Central memory CD8-positive, alpha-beta T cell (primary cell): ENCODE data around the gene MBTPS1.

Experiments
- ATAC-seq: fragments of 150-1000 bp; cut with Tn5 transposase; replicated peaks from 2 replicates; pipeline ENCODE4 v1.10.0; 2022; ENCODE audit warnings: mild to moderate bottlenecking, moderate FRiP score, moderate number of reproducible peaks; ENCODE audit not compliant: poor library complexity, severe bottlenecking; ENCODE audit errors: extremely low read depth
- DNase-seq, 2 donors: peaks; one replicate each; pipeline ENCODE4 v3.0.0; 2021; ENCODE audit warnings: low spot score in 2 of 2
- H3K27ac Mint-ChIP-seq: one replicate; pipeline ENCODE4 v1.8.0; 2022; ENCODE audit warnings: low read depth, mild to moderate bottlenecking, moderate library complexity, mixed read lengths
- H3K27me3 Mint-ChIP-seq: one replicate; pipeline ENCODE4 v1.8.0; 2022; ENCODE audit warnings: mixed read lengths
- H3K36me3 Mint-ChIP-seq: one replicate; pipeline ENCODE4 v1.8.0; 2022; ENCODE audit warnings: mild to moderate bottlenecking, moderate library complexity, mixed read lengths; ENCODE audit not compliant: insufficient read depth
- H3K4me1 Mint-ChIP-seq: one replicate; pipeline ENCODE4 v1.8.0; 2022; ENCODE audit warnings: mixed read lengths
- H3K4me3 Mint-ChIP-seq: one replicate; pipeline ENCODE4 v1.8.0; 2022; ENCODE audit warnings: mild to moderate bottlenecking, moderate library complexity, mixed read lengths
- H3K9me3 Mint-ChIP-seq: one replicate; pipeline ENCODE4 v1.8.0; 2022; ENCODE audit warnings: mixed read lengths

MBTPS1 gene

DNA sequence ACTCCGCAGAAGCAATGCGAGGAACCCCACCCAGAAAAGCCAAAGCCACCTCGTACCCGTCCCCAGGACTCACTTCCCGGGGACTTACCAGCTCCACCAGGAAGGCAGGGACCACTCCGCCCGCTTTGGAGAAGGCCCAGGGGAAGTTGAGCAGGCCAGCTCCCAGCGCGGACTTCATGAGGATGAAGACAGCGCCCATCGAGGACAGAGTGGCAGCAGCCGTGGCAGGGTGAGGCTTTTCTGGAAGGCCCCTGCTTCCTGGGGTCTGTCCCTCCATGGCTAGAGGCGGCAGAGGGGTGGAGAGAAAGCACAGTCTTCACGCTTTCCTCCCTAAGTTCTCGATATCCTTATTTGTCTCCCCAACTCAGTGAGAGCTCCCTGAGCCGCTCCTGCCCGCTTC is 74.9 kb downstream of the MBTPS1 start:
- no peaks in the 10 kb centered on the region for H3K4me1 Mint-ChIP-seq
- ATAC-seq (no peak), DNase-seq (no peak)
- H3K4me3 Mint-ChIP-seq = no peak overlapping the region
- H3K27me3 Mint-ChIP-seq = peaks cover 41% of the 10 kb centered on the region
- no peak overlapping the region for H3K27ac Mint-ChIP-seq
- no peaks in the 10 kb centered on the region for H3K9me3 Mint-ChIP-seq
- no peaks in the 10 kb centered on the region for H3K36me3 Mint-ChIP-seq

DNA sequence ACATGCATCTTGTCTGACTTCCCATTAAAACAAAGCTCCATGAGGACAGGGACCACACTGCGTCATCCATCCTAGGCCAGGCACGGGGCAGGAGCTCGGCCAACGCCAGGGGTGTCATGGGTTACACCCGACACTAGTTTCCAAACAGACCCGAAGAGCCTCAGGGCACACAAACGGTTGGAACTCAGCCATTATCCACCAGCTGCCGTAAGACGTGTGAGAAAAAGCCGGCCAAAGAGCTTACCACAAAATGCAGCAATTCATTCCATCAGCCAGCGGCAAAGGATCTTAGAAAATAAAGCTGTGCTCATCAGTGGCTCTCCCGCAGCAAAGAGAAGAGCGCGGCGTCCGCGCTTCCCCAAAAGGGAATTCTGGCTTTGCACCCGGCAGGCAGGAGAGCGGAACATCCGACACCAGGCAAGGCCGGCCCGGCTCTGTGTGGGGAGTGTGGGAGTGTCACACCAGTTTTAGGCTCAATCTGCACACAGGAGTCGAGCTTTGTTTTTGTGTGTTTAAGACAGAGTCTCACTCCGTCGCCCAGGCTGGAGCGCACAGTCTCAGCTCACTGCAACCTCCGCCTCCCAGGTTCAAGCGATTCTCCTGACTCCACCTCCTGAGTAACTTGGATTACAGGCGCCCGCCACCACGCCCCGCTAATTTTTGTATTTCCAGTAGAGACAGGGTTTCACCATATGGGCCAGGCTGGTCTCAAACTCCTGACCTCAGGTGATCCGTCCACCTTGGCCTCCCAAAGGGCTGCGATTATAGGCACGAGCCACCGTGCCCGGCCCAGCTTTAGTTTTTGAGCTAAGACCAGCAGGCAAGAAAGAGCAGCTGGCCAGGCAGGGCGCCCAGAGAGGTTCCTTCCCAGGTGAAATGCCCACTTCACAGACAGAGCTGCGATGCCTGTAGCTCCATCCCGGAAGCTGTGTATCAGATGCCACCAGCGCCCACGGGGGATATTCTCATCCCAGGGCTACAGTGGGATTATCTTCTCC is 75.6 kb downstream of the MBTPS1 start:
- no peak overlapping the region for H3K27ac Mint-ChIP-seq
- H3K4me1 Mint-ChIP-seq = no peaks in the 10 kb centered on the region
- peaks cover 41% of the 10 kb centered on the region for H3K27me3 Mint-ChIP-seq
- no peak for DNase-seq
- ATAC-seq = no peak
- H3K36me3 Mint-ChIP-seq = no peaks in the 10 kb centered on the region
- H3K4me3 Mint-ChIP-seq = no peak overlapping the region
- no peaks in the 10 kb centered on the region for H3K9me3 Mint-ChIP-seq

DNA sequence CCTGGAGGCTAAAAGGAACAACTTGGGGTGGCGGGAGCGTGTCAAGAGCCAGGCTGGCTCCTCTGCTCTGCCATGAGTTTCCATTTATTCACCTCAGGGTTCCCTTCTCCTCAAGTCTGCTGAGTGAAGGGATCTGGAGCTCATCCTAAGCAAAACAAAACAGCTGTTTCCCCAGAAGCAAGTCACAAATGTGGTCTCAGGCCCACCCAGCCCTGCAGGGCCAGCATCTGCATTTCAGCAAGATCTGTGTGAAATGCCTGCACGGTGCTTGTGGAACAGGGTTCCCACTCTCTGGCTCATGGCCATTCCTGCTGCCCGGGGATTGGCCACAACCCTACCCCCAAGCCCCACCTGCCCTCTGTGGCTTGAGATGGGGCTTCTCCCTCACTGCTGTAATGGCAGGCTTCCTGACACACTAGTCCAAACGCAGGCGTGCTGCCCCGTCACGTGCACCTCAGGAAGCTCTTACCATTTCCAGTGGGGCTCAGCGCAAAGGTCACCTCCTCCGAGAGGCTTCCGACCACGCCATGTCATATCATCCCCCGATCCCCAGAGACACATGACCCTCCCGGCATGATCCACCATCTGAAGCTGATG is 76.4 kb downstream of the MBTPS1 start:
- no peaks in the 10 kb centered on the region for H3K9me3 Mint-ChIP-seq
- peaks cover 41% of the 10 kb centered on the region for H3K27me3 Mint-ChIP-seq
- no peaks in the 10 kb centered on the region for H3K36me3 Mint-ChIP-seq
- ATAC-seq (no peak), DNase-seq (no peak)
- no peak overlapping the region for H3K27ac Mint-ChIP-seq
- H3K4me3 Mint-ChIP-seq = no peak overlapping the region
- H3K4me1 Mint-ChIP-seq = no peaks in the 10 kb centered on the region

DNA sequence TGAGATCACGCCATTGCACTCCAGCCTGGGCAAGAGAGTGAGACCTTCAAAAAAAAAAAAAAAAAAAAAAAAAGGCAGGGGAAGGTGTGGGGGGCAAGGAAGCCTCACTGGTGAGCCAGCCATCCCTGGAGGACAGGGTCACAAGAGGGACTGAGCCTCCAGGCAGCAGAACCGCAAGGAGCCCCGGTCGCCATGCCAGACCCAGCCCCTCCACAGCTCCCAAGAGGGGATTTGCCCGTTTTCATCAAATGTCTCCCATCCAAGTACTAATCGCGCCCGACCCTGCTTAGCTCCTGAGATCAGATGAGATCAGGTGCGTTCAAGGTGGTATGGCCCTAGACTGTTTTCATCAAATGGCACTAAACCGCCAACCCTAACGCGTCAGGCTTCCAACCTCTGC is 77.0 kb downstream of the MBTPS1 start:
- DNase-seq (no peak), ATAC-seq (no peak)
- H3K4me3 Mint-ChIP-seq = no peak overlapping the region
- H3K27ac Mint-ChIP-seq = no peak overlapping the region
- H3K27me3 Mint-ChIP-seq = peaks cover 38% of the 10 kb centered on the region
- H3K9me3 Mint-ChIP-seq = no peaks in the 10 kb centered on the region
- H3K36me3 Mint-ChIP-seq = no peaks in the 10 kb centered on the region
- no peaks in the 10 kb centered on the region for H3K4me1 Mint-ChIP-seq

DNA sequence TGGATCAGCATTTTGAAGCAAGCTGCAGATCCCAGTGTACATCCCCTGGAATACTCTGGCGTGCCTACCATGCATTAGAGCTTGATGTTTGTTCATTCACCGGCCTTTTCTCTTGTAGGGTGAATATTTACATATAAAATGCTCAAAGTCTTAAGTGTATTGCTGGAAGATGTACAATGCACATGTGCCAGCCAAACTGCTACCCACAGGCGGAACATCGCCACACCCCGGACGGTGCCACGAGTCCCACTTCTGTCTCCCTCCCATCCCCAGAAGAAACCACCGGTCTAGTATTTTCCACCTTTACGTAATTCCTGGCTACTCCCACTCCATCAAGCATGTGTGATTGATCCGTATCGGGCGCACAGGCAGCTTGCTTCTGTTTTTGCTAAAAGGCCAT is 78.3 kb downstream of the MBTPS1 start:
- no peaks in the 10 kb centered on the region for H3K4me1 Mint-ChIP-seq
- no peak overlapping the region for H3K4me3 Mint-ChIP-seq
- peaks cover 25% of the 10 kb centered on the region for H3K27me3 Mint-ChIP-seq
- H3K27ac Mint-ChIP-seq = no peak overlapping the region
- ATAC-seq (no peak), DNase-seq (no peak)
- no peaks in the 10 kb centered on the region for H3K9me3 Mint-ChIP-seq
- no peaks in the 10 kb centered on the region for H3K36me3 Mint-ChIP-seq

GRCh38 chr16:84036982-84037425 is 79.7 kb downstream of the MBTPS1 start:
- no peaks in the 10 kb centered on the region for H3K9me3 Mint-ChIP-seq

DNA sequence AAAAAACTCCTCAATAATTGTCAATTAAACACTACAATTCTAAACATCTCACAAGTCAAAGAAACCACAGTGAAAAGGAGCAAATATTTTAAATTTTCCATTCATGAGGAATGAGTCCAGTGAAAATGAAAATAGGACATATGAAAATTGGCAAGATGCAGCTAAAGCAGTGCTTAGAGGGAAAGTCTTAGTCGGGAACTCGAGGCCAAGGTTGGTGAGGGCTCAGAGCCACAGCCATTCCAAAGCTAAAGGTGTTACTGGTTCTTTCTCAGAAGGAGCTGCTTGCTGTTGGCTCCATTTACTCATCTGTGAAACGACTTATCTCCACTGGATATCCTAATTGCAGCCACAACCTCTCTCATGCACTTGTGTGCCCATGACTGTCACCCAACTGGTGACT is 80.6 kb downstream of the MBTPS1 start:
- ATAC-seq = no peak
- no peaks in the 10 kb centered on the region for H3K9me3 Mint-ChIP-seq
- peaks cover 18% of the 10 kb centered on the region for H3K27me3 Mint-ChIP-seq
- H3K27ac Mint-ChIP-seq = no peak overlapping the region
- DNase-seq = no peak
- no peak overlapping the region for H3K4me3 Mint-ChIP-seq
- H3K36me3 Mint-ChIP-seq = peaks cover 1% of the 10 kb centered on the region
- no peaks in the 10 kb centered on the region for H3K4me1 Mint-ChIP-seq

More at GRCh38 chr16:84036982-84037425, 79.7 kb downstream of the MBTPS1 start:
- Mint-ChIP-seq H3K36me3 (no peaks in the 10 kb centered on the region), H3K27ac (no peak overlapping the region), H3K4me3 (no peak overlapping the region), H3K27me3 (peaks cover 11% of the 10 kb centered on the region), H3K4me1 (no peaks in the 10 kb centered on the region)
- ATAC-seq (no peak), DNase-seq (no peak)

- peaks cover 31% of the 10 kb centered on the region for H3K27me3 Mint-ChIP-seq
- H3K9me3 Mint-ChIP-seq = no peaks in the 10 kb centered on the region
- no peak overlapping the region for H3K4me3 Mint-ChIP-seq
- no peaks in the 10 kb centered on the region for H3K4me1 Mint-ChIP-seq
- DNase-seq (no peak), ATAC-seq (no peak)
- H3K27ac Mint-ChIP-seq = no peak overlapping the region
- peaks cover 1% of the 10 kb centered on the region for H3K36me3 Mint-ChIP-seq
Observed at GRCh38 chr16:84034516-84034915, 82.2 kb downstream of the MBTPS1 start.

- no peak for ATAC-seq
- Mint-ChIP-seq H3K27me3 (peaks cover 30% of the 10 kb centered on the region), H3K27ac (no peak overlapping the region), H3K9me3 (no peaks in the 10 kb centered on the region), H3K4me3 (no peak overlapping the region), H3K36me3 (peaks cover 1% of the 10 kb centered on the region), H3K4me1 (no peaks in the 10 kb centered on the region)
- no peak for DNase-seq
Observed at GRCh38 chr16:84033251-84034195, 83.2 kb downstream of the MBTPS1 start.

GRCh38 chr16:84032458-84033178 is 84.1 kb downstream of the MBTPS1 start:
- Mint-ChIP-seq H3K4me1 (no peaks in the 10 kb centered on the region), H3K9me3 (no peaks in the 10 kb centered on the region), H3K27me3 (peaks cover 35% of the 10 kb centered on the region), H3K36me3 (peaks cover 1% of the 10 kb centered on the region), H3K27ac (no peak overlapping the region), H3K4me3 (no peak overlapping the region)
- ATAC-seq = no peak
- no peak for DNase-seq

DNA sequence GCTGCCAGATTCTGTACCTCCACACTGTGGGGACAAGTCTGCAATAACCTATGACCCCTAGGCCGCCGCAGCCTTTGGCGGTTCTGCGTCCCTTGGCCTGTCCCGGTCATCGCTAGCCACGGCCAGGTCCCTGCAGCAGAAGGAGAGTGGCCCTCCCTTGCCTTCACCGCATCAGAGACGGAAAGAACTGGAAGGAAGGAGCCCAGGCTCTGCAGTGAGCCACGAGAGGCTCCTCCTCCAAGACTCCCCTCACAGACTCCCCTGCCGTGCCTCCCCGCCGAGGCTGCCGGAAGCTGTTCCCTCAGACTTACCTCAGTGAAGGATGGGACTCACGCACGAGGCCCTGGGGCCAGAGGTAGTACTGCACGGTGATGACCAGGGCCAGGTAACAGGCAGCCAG is 85.2 kb downstream of the MBTPS1 start:
- H3K36me3 Mint-ChIP-seq = peaks cover 1% of the 10 kb centered on the region
- H3K27ac Mint-ChIP-seq = no peak overlapping the region
- ATAC-seq (no peak), DNase-seq (no peak)
- H3K4me1 Mint-ChIP-seq = no peaks in the 10 kb centered on the region
- no peaks in the 10 kb centered on the region for H3K9me3 Mint-ChIP-seq
- H3K27me3 Mint-ChIP-seq = peaks cover 46% of the 10 kb centered on the region
- H3K4me3 Mint-ChIP-seq = no peak overlapping the region
